GM23248 (cell line): ENCODE results near the gene MRPS15.

Experiments
- EZH2 ChIP-seq: fragments of 200-600 bp; sonication (generic); IDR thresholded peaks from 2 replicates; pipeline ENCODE4 v1.6.1; 2018; ENCODE audit warnings: antibody characterized with exemption, mild to moderate bottlenecking; ENCODE audit not compliant: insufficient read depth, poor library complexity, severe bottlenecking
- EZH2phosphoT487 ChIP-seq: fragments of 200-600 bp; sonication (generic); IDR thresholded peaks from 2 replicates; pipeline ENCODE4 v1.6.1; 2018; ENCODE audit warnings: antibody characterized with exemption, moderate library complexity, mild to moderate bottlenecking, low read depth; ENCODE audit not compliant: insufficient read depth

DNA sequence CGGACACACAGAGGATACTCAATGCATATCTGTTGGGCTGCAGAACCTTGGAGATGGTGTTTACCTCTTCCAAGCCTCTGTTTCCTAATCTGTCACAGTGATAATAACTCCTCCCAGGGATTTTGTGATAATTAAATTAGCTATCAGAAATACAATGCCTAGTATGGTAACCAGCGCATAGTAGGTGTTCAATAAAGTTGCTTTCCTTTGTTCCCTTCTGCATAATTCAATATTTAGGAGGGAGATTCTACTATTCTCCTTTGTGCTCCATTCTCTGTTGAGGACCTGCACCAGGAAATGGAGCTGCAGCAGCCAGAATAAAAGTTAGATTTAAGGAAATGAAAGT, 21.9 kb upstream of the MRPS15 start:
- TF ChIP-seq EZH2 (no peak), EZH2phosphoT487 (no peak)
